Endothelial cell of umbilical vein (primary cell): ENCODE measurements around the gene TRIM22. TPM values are rescaled to one million over a fixed set of nuclear protein-coding genes. Genes with fewer than 3 reads are reported as not detected.

ENCODE experiments used
- BruUV-seq: library from RNA; stranded (reverse); fragments of 400-500 nt; replicated peaks from 2 replicates; lab custom pipeline; 2021; lab: Mats Ljungman, UMichigan
- CTCF ChIA-PET: fragments of 300-600, 350-600 bp; sonication (Branson Sonifier 250); formaldehyde crosslinking; loops from one replicate; lab custom pipeline; 2021; ENCODE audit warnings: antibody characterized with exemption, inconsistent platforms; lab: Charles Lee
- POLR2A ChIA-PET: fragments of 300-600, 350-600 bp; sonication (Branson Sonifier 250); formaldehyde crosslinking; loops from one replicate; lab custom pipeline; 2021; ENCODE audit warnings: antibody characterized with exemption, inconsistent platforms; lab: Charles Lee
- DNase-seq: peaks from one replicate; pipeline ENCODE4 v3.0.0-alpha.2; 2011; ENCODE audit warnings: low read depth, low spot score
- FAIRE-seq: peaks from 2 replicates; lab custom pipeline; 2011; peaks lifted over from hg19 to GRCh38; lab: Jason Lieb, UNC
- H2AFZ ChIP-seq: 2 replicates; pipeline ENCODE4 v1.6.0; 2012; ENCODE audit warnings: low read depth, low read length, control low read depth, inconsistent platforms
- H3K27ac ChIP-seq: 2 replicates; pipeline ENCODE4 v1.5.1; 2011; ENCODE audit warnings: low read depth, mild to moderate bottlenecking, control low read depth, low read length, moderate library complexity; ENCODE audit not compliant: insufficient read depth
- H3K27me3 ChIP-seq, 2 experiments: 2 replicates each; pipeline versions ENCODE4 v1.6.0 to v1.6.1; 2011; ENCODE audit warnings: low read length in 2 of 2, mixed read lengths in 1 of 2; ENCODE audit not compliant: control insufficient read depth in 2 of 2, insufficient read depth in 2 of 2
- H3K36me3 ChIP-seq, 2 experiments: 2 replicates in 1 of 2; 3 replicates in 1 of 2; pipeline ENCODE4 v1.5.1; 2011; ENCODE audit warnings: low read length in 2 of 2, mild to moderate bottlenecking in 1 of 2, moderate library complexity in 1 of 2; ENCODE audit not compliant: control insufficient read depth in 2 of 2, insufficient read depth in 2 of 2; ENCODE audit errors: extremely low read depth in 1 of 2
- H3K4me1 ChIP-seq: 3 replicates; pipeline ENCODE4 v1.5.1; 2011; ENCODE audit warnings: mild to moderate bottlenecking, low read length; ENCODE audit not compliant: control insufficient read depth, insufficient read depth; ENCODE audit errors: extremely low read depth
- H3K4me2 ChIP-seq: 2 replicates; pipeline ENCODE4 v1.6.1; 2011; ENCODE audit warnings: low read length, control low read depth, mixed read lengths; ENCODE audit not compliant: insufficient read depth
- H3K4me3 ChIP-seq, 3 experiments: fragments of 200-600 bp in 1 of 3; sonication (generic), shearing (Covaris generic) in 1 of 3; replicated peaks in 1 of 3; 2 replicates each; pipeline ENCODE4 v1.5.1; 2011 to 2016; ENCODE audit warnings: control low read depth in 3 of 3, low read length in 3 of 3, mild to moderate bottlenecking in 2 of 3, inconsistent platforms in 1 of 3, low read depth in 1 of 3, moderate library complexity in 1 of 3; ENCODE audit not compliant: insufficient read depth in 1 of 3
- H3K79me2 ChIP-seq: 2 replicates; pipeline ENCODE4 v1.6.0; 2012; ENCODE audit warnings: low read length, inconsistent platforms; ENCODE audit not compliant: control insufficient read depth, insufficient read depth
- H3K9ac ChIP-seq: replicated peaks from 2 replicates; pipeline ENCODE3; 2011; ENCODE audit warnings: low read length, control low read depth; ENCODE audit not compliant: insufficient read depth; ENCODE audit errors: extremely low read depth
- H3K9me1 ChIP-seq: replicated peaks from 3 replicates; pipeline ENCODE4 v1.6.0; 2011; ENCODE audit warnings: mild to moderate bottlenecking, low read length; ENCODE audit not compliant: control insufficient read depth, insufficient read depth; ENCODE audit errors: extremely low read depth
- H3K9me3 ChIP-seq: replicated peaks from 2 replicates; pipeline ENCODE4 v1.5.1; 2012; ENCODE audit warnings: low read length, inconsistent platforms; ENCODE audit not compliant: control insufficient read depth, insufficient read depth
- H4K20me1 ChIP-seq: replicated peaks from 2 replicates; pipeline ENCODE3; 2011; ENCODE audit warnings: mild to moderate bottlenecking, low read length; ENCODE audit not compliant: control insufficient read depth, insufficient read depth; ENCODE audit errors: extremely low read depth
- CTCF ChIP-seq, 2 donors: IDR thresholded peaks; 1 replicate in 1 of 2; 2 replicates in 1 of 2; pipeline ENCODE4 v1.5.1; 2011; ENCODE audit warnings: low read length in 2 of 2, mild to moderate bottlenecking in 2 of 2, moderate library complexity in 2 of 2, control low read depth in 1 of 2, inconsistent platforms in 1 of 2, low read depth in 1 of 2; ENCODE audit not compliant: insufficient read depth in 1 of 2; ENCODE audit errors: extremely low read depth in 1 of 2
- EZH2 ChIP-seq: IDR thresholded peaks from 2 replicates; pipeline ENCODE4 v1.6.1; 2012; ENCODE audit warnings: borderline replicate concordance, low read depth, mild to moderate bottlenecking, moderate library complexity, low read length, inconsistent platforms; ENCODE audit not compliant: severe bottlenecking
- FOS ChIP-seq: IDR thresholded peaks from 2 replicates; pipeline ENCODE4 v1.6.1; 2011; ENCODE audit warnings: mild to moderate bottlenecking, low read length, moderate library complexity, borderline replicate concordance; ENCODE audit not compliant: insufficient read depth
- GATA2 ChIP-seq: IDR thresholded peaks from 2 replicates; pipeline ENCODE4 v1.7.0; 2011; ENCODE audit warnings: low read depth, mild to moderate bottlenecking, moderate library complexity, mixed read lengths, low read length; ENCODE audit not compliant: insufficient read length, insufficient read depth
- JUN ChIP-seq: IDR thresholded peaks from 2 replicates; pipeline ENCODE4 v1.6.1; 2011; ENCODE audit warnings: borderline replicate concordance, low read depth; ENCODE audit not compliant: insufficient read length, insufficient read depth
- MAX ChIP-seq: IDR thresholded peaks from 2 replicates; pipeline ENCODE4 v1.6.1; 2011; ENCODE audit not compliant: insufficient read depth, insufficient read length
- MYC ChIP-seq: IDR thresholded peaks from one replicate; pipeline ENCODE4 v1.6.1; 2011; ENCODE audit warnings: mild to moderate bottlenecking, low read depth, low read length
- POLR2A ChIP-seq: IDR thresholded peaks from 2 replicates; pipeline ENCODE4 v1.6.1; 2012; ENCODE audit warnings: low read depth, mild to moderate bottlenecking, control low read depth, low read length
- POLR2AphosphoS5 ChIP-seq: IDR thresholded peaks from 2 replicates; pipeline ENCODE4 v1.6.1; 2012; ENCODE audit warnings: low read depth, mild to moderate bottlenecking, control low read depth, low read length, moderate library complexity; ENCODE audit not compliant: insufficient read depth
- dilution Hi-C: fragments of 300-500 bp; cut with MboI; formaldehyde crosslinking; loops from one replicate; pipeline ENCODE4 v1.15.0; 2019; ENCODE audit warnings: low sequenced_read_pairs; ENCODE audit not compliant: extremely low pct_ligation_motif_present
- intact Hi-C: fragments of 100-400 bp; cut with micrococcal nuclease; formaldehyde crosslinking; loops from one replicate; pipeline ENCODE4 v1.10.0; 2022
- polyA plus RNA-seq, 4 experiments: library from polyadenylated mRNA; depleted of rRNA in 3 of 4; stranded (reverse) in 3 of 4; unstranded in 1 of 4; fragments of >200 nt; gene quantifications; 2 replicates each; pipeline versions ENCODE4 v1.2.1 to v1.2.3, GENCODE V29; 2011 to 2012; ENCODE audit warnings: missing spikeins in 1 of 4
- total RNA-seq: library from RNA; stranded (reverse); gene quantifications from 2 replicates; pipeline ENCODE4 v1.2.3, GENCODE V29; 2021

TRIM22 gene
- total and polyA plus RNA-seq, 2 donors (not counting 3 experiments of a cell fraction or from before 2014, with no cell fraction given): 73.5 to 110 TPM

- no peak overlapping the region for H3K27ac ChIP-seq
- POLR2A ChIA-PET: no interaction called here
These were observed 5.1 kb downstream of the TRIM22 start for GRCh38 chr11:5694642-5695041.

DNA sequence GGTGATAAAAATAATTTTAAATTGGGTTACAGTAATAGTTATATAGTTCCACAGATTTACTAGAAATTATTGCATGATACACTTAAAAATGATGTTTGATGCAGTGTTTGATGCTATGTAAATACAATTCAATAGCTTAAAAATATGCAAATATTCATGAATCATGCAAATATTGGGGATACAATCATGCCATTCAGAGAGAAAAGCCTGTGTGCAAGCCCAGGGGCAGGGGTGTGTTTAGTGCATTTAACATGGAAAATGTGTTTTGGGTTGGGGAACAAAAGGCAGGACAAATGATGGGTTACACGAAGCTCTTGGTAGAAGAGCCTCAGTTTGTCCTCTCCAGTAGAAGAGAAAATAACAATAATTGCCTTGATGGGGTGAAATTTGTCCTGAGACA lies 6.0 kb downstream of the TRIM22 start:
- Histone ChIP-seq H3K36me3 (peaks cover 5 to 17% of the 10 kb centered on the region in 2 experiments), H3K9ac (no peak overlapping the region), H3K27me3 (no peaks in the 10 kb centered on the region), H3K9me1 (no peaks in the 10 kb centered on the region), H3K4me3 (no peak overlapping the region), H3K4me2 (no peak overlapping the region), H3K27ac (no peak overlapping the region), H3K79me2 (peaks cover 9% of the 10 kb centered on the region), H3K9me3 (no peaks in the 10 kb centered on the region), H2AFZ (no peak overlapping the region), H4K20me1 (no peaks in the 10 kb centered on the region), H3K4me1 (peaks cover 12% of the 10 kb centered on the region)
- no peak for TF ChIP-seq FOS
- TF ChIP-seq EZH2: no peak
- TF ChIP-seq CTCF (IDR thresholded peaks at IDR 0.05; ENCODE audit: extremely low read depth in 1 of 2, insufficient read depth in 1 of 2, low read depth in 1 of 2, low read length in 2 of 2): no peak
- no peak for TF ChIP-seq JUN
- no peak for TF ChIP-seq MAX
- no peak for TF ChIP-seq POLR2A
- no peak for TF ChIP-seq MYC
- TF ChIP-seq GATA2: no peak
- TF ChIP-seq POLR2AphosphoS5: no peak
- FAIRE-seq: no peak
- intact Hi-C loops: no loop called here
- POLR2A ChIA-PET: no interaction called here
- CTCF ChIA-PET: interaction anchor here (1.5 kb wide), 1 partner anchor 11 kb away, joined by 5 read pairs; the partner anchor contains the start of gene TRIM5
- no TSS peak for BruUV-seq
- no peak for DNase-seq
- dilution Hi-C loops: no loop called here

More at GRCh38 chr11:5694642-5695041, 5.1 kb downstream of the TRIM22 start:
- H3K4me2 ChIP-seq: no peak overlapping the region
- intact Hi-C loops (no loop called here), dilution Hi-C loops (no loop called here)
- no peaks in the 10 kb centered on the region for H4K20me1 ChIP-seq
- CTCF ChIA-PET: interaction anchor here (1.5 kb wide), 1 partner anchor 10 kb away, joined by 5 read pairs; the partner anchor contains the start of gene TRIM5
- no peak overlapping the region for H3K4me3 ChIP-seq
- H3K9me1 ChIP-seq: no peaks in the 10 kb centered on the region
- peaks cover 21% of the 10 kb centered on the region for H3K4me1 ChIP-seq
- DNase-seq (no peak), FAIRE-seq (no peak)
- BruUV-seq: no TSS peak
- no peaks in the 10 kb centered on the region for H3K9me3 ChIP-seq
- no peaks in the 10 kb centered on the region for H3K27me3 ChIP-seq
- no peak overlapping the region for H3K9ac ChIP-seq
- H2AFZ ChIP-seq: no peak overlapping the region
- H3K36me3 ChIP-seq: peaks cover 5 to 17% of the 10 kb centered on the region in 2 experiments
- H3K79me2 ChIP-seq: peaks cover 15% of the 10 kb centered on the region
- TF ChIP-seq CTCF (IDR thresholded peaks at IDR 0.05; ENCODE audit: extremely low read depth in 1 of 2, insufficient read depth in 1 of 2, low read depth in 1 of 2, low read length in 2 of 2) (no peak), GATA2 (no peak)
